Body of pancreas (tissue), 4 donors: ENCODE results near the gene GNAZ. TPM values are rescaled to one million over a fixed set of nuclear protein-coding genes. Genes with fewer than 3 reads are reported as not detected.

Experiments
- ATAC-seq: fragments of 150-250 bp; one replicate; pipeline ENCODE4 v1.9.1; 2016
- DNase-seq, 4 donors: peaks; one replicate each; pipeline ENCODE4 v3.0.0-alpha.2; 2019
- H3K27ac ChIP-seq, 4 donors: fragments of 200-600 bp; sonication (generic); 1 replicate in 3 of 4; 2 replicates in 1 of 4; pipeline versions ENCODE4 v1.5.1 to v1.6.1; 2016 to 2019; ENCODE audit warnings: mild to moderate bottlenecking in 1 of 4, mixed read lengths in 1 of 4, moderate library complexity in 1 of 4
- H3K27me3 ChIP-seq, 2 donors: fragments of 200-600 bp; sonication (generic); one replicate each; pipeline ENCODE4 v1.6.0; 2016; ENCODE audit warnings: mild to moderate bottlenecking in 1 of 2
- H3K36me3 ChIP-seq, 2 donors: fragments of 200-600 bp; sonication (generic); replicated peaks in 1 of 2; 2 replicates each; pipeline ENCODE4 v1.5.1; 2016; ENCODE audit warnings: low read depth in 2 of 2; ENCODE audit not compliant: insufficient read depth in 1 of 2
- H3K4me1 ChIP-seq: fragments of 200-600 bp; sonication (generic); one replicate; pipeline ENCODE4 v1.6.0; 2016
- H3K4me3 ChIP-seq, 2 donors: fragments of 200-600 bp; sonication (generic); 1 replicate in 1 of 2; 2 replicates in 1 of 2; pipeline ENCODE4 v1.5.1; 2016 to 2019
- H3K9me3 ChIP-seq, 3 donors: fragments of 200-600 bp; sonication (generic); 1 replicate in 2 of 3; 2 replicates in 1 of 3; pipeline ENCODE4 v1.5.1; 2016
- CTCF ChIP-seq, 7 experiments: fragments of 450-650 bp in 4 of 7; fragments of 200-600 bp in 3 of 7; sonication (generic) in 3 of 7; IDR thresholded peaks; one replicate each; pipeline ENCODE4 v1.5.1; 2016 to 2019; ENCODE audit warnings: antibody characterized with exemption in 7 of 7
- POLR2A ChIP-seq, 3 donors: fragments of 450-650 bp; IDR thresholded peaks; one replicate each; pipeline ENCODE4 v1.6.1; 2016; ENCODE audit warnings: antibody characterized with exemption in 3 of 3, mild to moderate bottlenecking in 2 of 3
- WGBS, 2 donors: methylation state at CpG; one replicate each; pipeline ENCODE4 v1.1.5; 2017; 5-methylcytosine and 5-hydroxymethylcytosine counted together
- intact Hi-C: fragments of 100-400 bp; cut with DNase I; formaldehyde crosslinking; loops from one replicate; pipeline ENCODE4 v1.15.1; 2023
- total RNA-seq, 2 donors: library from RNA; depleted of rRNA; stranded (reverse); fragments of >200 nt; gene quantifications; one replicate each; pipeline ENCODE4 v1.1.0, GENCODE V29; 2016

Gene GNAZ
- total RNA-seq, 2 donors from 2014 or later: 0.33 to 2.3 TPM

GRCh38 chr22:23105304-23105703 lies 35.0 kb downstream of the GNAZ start:
- peak overlapping the region in 1 of 4 donors; percentile 6 for H3K27ac ChIP-seq
- ATAC-seq: no peak
- no peaks in the 10 kb centered on the region for H3K4me1 ChIP-seq
- no peaks in the 10 kb centered on the region for H3K27me3 ChIP-seq
- H3K4me3 ChIP-seq: no peak overlapping the region
- no peaks in the 10 kb centered on the region for H3K9me3 ChIP-seq
- WGBS, 2 donors: 88 to 95% methylated on average over 5 of the region's 5 CpGs
- no peaks in the 10 kb centered on the region for H3K36me3 ChIP-seq
- no peak for DNase-seq
- intact Hi-C loops: no loop called here
- no peak for TF ChIP-seq POLR2A (IDR thresholded peaks at IDR 0.05)
- no peak for TF ChIP-seq CTCF (IDR thresholded peaks at IDR 0.05)

GRCh38 chr22:23105919-23106318 lies 35.6 kb downstream of the GNAZ start:
- intact Hi-C loops: no loop called here
- Histone ChIP-seq H3K4me1 (no peaks in the 10 kb centered on the region), H3K9me3 (no peaks in the 10 kb centered on the region), H3K27ac (peak overlapping the region in 1 of 4 donors; percentile 6), H3K27me3 (no peaks in the 10 kb centered on the region), H3K4me3 (no peak overlapping the region), H3K36me3 (no peaks in the 10 kb centered on the region)
- ATAC-seq (no peak), DNase-seq (no peak)
- TF ChIP-seq POLR2A (IDR thresholded peaks at IDR 0.05) (no peak), CTCF (IDR thresholded peaks at IDR 0.05) (no peak)
- 90 to 96% methylated on average over 5 of the region's 5 CpGs for WGBS, 2 donors

- WGBS, 2 donors: 70 to 91% methylated on average over 3 of the region's 4 CpGs
- H3K36me3 ChIP-seq: no peaks in the 10 kb centered on the region
- H3K27ac ChIP-seq: no peak overlapping the region
- H3K27me3 ChIP-seq: no peaks in the 10 kb centered on the region
- no peak overlapping the region for H3K4me3 ChIP-seq
- no peaks in the 10 kb centered on the region for H3K4me1 ChIP-seq
- H3K9me3 ChIP-seq: no peaks in the 10 kb centered on the region
- ATAC-seq: peak; percentile 23
- intact Hi-C loops: no loop called here
- TF ChIP-seq CTCF (IDR thresholded peaks at IDR 0.05) (no peak), POLR2A (IDR thresholded peaks at IDR 0.05) (no peak)
- DNase-seq: peak in 3 of 4 donors; percentile 23 to 33 (median 30)
These were observed 36.0 kb downstream of the GNAZ start for GRCh38 chr22:23106344-23106743.

GRCh38 chr22:23106906-23107367 lies 36.6 kb downstream of the GNAZ start:
- no peak for TF ChIP-seq CTCF (IDR thresholded peaks at IDR 0.05)
- TF ChIP-seq POLR2A (IDR thresholded peaks at IDR 0.05): no peak
- ATAC-seq: peak; percentile 40

More at GRCh38 chr22:23106906-23107367, 36.6 kb downstream of the GNAZ start:
- Histone ChIP-seq H3K4me1 (no peaks in the 10 kb centered on the region), H3K27ac (no peak overlapping the region), H3K36me3 (no peaks in the 10 kb centered on the region), H3K4me3 (no peak overlapping the region), H3K9me3 (no peaks in the 10 kb centered on the region), H3K27me3 (no peaks in the 10 kb centered on the region)
- peak in 3 of 4 donors; percentile 32 to 54 (median 47) for DNase-seq
- intact Hi-C loops: no loop called here
- WGBS, 2 donors: 65% methylated on average over 8 of the region's 8 CpGs; no CpG with 5 or more reads in 1 of the 2 donors
